NCI-H2081 (cell line): ENCODE results near the gene LGR6.
A peak's percentile ranks its signal among the peaks of the same experiment; 100 is the strongest.
"Not testable (repeated sequence)": the region's sequence is repeated elsewhere in the genome, so short reads cannot be mapped to it uniquely, and the experiment has no call there.

ENCODE experiments used
- DNase-seq, 2 experiments: peaks; one replicate each; lab custom pipeline; 2025; lab: John Stamatoyannopoulos, UW

LGR6 gene

DNA sequence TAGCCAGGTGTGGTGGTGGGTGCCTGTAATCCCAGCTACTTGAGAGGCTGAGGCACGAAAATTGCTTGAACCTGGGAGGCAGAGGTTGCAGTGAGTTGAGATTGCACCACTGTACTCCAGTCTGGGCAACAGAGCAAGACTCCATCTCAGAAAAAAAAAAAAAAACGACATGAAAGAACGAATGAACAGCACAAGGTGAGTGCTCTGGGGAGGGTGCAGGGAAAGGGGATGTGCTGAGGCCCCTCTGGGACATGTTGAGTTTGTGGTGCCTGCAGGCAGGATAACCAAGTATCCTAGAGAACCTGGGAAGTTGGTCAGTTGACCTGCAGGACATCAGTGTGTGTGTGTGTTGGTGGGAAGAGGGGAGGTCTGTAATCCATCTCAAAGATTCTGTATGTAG lies 46.6 kb downstream of the LGR6 start:
- DNase-seq: not testable (repeated sequence)

DNA sequence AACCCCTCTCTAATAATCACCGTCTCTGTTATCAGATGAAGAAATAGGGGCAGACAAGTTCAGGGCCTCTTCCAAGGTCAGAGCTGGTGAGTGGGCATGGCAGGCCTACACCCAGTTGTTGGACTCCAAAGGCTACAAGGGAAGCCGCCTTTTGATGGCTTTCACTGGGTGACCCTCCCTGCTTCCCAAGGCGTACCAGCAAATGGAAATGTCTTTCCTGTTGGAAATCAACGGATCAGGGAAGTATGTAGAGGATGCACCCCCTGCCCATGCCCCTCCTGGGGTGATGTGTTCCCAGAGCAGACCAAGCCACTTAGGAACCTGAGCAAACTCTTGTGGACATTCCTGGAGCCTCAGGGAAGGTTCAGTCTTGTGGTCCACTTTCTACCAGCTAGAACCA lies 47.4 kb downstream of the LGR6 start:
- no peak for DNase-seq

DNA sequence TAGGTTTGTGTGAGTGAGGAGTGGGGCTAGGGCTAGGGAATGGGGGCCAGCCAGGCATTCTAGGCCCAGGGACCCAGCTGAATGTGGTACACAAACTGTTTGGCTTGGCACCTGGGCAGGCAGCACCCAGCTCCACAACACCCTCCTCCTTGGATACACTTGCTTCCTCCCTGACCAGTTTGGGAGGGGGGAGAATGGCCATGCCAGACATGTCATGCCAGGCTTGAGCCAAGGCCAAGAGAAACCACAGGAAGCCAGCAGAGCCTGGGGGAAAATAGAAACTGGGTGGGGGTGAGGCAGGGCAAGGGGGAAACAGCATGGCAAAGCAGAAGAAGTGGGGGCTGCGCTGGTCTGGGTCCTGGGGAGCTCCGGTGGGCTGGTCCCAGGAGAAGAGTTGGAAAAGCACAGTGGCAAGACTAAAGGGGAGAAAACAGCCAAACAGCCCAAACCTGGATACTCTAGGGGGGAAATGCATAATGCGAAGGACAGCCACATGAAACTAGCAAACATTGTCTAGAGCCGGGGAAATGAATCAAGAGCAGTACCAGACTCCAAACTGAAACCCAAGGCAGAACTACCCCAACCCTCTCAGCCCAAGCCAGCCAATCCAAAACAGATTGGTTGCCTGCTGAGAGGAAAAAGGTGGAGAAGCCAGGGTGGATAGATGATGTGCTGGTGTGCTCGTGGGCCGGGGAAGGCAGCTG lies 47.9 kb downstream of the LGR6 start:
- peak in 1 of 2 experiments; percentile 52 for DNase-seq

- DNase-seq: no peak
Observed at GRCh38 chr1:202242080-202242419, 48.5 kb downstream of the LGR6 start.

- DNase-seq: no peak
Observed at GRCh38 chr1:202243006-202243405, 49.4 kb downstream of the LGR6 start.

DNA sequence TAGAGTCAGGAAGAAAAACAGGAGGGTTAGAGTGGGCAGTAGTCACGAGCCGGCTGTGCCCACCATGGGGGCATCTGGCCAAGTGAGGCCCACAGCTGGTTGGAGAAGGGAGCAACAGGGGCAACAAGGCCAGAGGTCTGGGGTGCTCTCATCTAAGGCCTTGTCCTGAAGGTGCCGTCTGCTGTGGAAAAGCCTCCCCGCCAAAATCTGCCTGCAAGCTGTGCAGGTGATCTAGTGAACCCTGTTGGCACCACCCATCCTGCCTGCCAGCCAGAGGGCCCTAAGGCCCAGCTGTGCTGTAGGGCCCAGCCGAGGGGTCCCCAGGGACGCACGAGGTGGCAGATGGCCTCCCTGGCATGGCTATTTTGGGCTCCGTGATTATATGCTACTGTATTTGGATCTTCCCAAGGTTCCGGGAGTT lies 51.3 kb downstream of the LGR6 start:
- DNase-seq: no peak

DNA sequence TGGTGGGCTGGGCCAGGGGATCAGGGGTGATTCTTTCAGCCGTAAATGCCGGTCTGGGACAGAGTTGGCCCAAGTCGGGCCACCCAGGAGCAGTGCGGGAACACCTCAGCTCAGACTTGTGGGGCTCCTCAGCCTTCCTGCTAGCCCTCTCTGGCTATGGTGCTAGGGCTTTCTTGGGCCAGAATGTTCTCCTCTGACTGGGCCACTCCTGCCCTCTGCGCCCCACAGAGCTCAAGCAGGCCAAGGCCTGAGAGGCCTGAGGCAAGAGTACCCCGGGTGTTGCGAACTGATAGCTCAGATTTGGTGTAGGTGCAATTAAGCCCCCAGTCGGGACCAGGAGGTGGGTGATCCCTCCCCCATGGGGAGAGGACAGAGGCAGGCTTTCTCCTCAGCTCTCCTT lies 51.8 kb downstream of the LGR6 start:
- no peak for DNase-seq

- DNase-seq: no peak
Observed at GRCh38 chr1:202247104-202247503, 53.5 kb downstream of the LGR6 start.

- no peak for DNase-seq
Observed at GRCh38 chr1:202247837-202248795, 54.5 kb downstream of the LGR6 start.

DNA sequence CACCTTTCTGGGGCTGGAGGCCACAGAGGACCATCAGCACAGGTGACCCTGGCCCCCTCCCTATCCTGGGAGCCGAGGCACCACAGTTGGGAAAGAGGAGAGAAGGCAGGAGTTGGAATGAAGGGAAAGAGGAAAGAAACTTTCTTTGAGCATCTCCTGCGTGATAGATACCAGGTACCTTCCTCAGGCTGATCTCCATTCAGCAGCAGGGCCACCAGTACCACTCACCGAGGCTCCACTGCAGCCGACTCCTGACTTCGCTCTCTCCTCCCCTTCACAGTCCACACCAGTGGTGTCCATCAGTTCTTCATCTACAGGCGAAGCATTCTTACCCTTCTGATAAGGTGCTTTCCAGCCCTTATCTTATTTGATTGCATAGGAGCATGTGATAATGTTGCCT lies 55.3 kb downstream of the LGR6 start:
- no peak for DNase-seq

- no peak for DNase-seq
Observed at GRCh38 chr1:202249436-202249835, 55.8 kb downstream of the LGR6 start.

DNA sequence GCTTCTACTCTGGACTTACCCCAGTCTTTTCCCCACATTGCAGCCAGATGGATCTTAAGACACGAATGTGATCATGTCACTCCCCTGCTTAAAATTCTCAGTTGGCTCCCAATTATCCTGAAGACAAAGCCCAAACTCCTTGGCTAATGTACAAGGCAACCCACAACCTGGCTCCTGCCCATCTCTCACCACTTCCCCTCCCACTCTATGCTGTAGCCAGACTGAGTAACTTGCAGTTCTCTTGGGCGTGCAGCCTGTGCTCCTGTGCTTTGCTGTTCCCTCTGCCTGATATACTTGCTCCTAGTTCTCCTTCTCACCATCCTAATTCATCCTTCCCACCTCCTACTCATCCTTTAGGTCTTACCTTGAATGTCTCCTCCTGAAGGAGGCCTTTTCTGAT lies 56.2 kb downstream of the LGR6 start:
- DNase-seq: no peak

GRCh38 chr1:202250982-202251381 lies 57.4 kb downstream of the LGR6 start:
- DNase-seq: no peak

DNA sequence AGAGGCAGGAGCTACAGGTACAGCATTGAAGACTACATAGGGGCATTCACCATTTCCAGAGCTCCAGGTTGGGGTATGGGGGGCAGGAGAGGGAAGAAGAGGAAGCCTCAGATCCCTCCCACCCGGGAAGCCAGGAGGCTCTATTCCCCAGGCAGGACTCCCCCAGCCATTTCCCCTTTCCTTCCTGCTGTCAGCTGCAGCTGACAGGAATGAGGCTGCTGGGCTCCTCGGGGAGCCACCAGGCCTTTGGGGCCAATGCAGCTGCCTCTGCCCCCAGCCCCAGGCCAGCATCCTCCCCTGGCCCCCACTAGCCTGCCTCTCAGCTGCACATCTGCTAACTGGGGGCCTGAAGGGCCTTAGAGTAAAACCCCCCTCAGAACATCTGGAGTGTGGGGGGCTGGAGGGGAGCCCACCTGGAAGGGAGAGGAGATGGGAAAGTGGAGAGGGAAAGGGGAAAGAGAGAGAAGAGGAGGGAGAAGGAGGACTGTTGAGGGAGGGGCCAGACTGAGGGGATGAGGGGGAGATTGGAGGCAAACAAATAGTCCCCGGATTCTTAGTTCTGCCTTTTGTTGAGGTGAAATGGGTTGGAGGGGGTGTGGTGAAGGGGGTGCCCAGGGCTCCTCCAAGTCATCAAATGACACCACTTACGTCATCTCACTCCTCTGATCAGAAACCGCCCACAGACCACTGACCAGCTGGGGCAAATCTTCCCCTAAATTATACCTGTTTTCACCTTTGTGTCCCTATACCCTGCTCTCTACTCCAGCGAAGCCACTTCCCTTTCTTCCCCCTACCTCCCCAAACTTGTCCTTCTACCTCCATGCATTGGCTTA lies 58.0 kb downstream of the LGR6 start:
- no peak for DNase-seq

DNA sequence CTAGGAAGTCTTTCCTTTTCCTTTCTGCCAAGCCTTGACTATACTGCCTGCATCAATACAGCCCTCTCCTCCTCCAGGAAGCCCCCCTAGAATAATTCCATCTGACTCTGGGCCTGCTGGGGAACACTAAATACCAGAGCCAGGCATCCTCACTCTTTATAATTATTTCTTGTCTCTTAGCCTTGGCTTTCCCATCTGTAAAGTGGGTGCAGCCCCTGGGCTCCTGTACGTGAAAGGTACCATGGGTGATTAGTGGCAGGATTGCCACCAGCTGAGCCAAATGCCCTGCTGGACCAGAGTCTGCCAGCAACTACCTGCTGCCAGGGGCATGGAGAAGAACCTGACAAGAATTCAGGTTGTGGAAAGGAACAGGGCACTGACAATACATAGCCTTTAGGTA lies 58.7 kb downstream of the LGR6 start:
- no peak for DNase-seq

- DNase-seq: no peak
Observed at GRCh38 chr1:202254454-202255252, 61.1 kb downstream of the LGR6 start.

GRCh38 chr1:202255343-202255742 lies 61.7 kb downstream of the LGR6 start:
- no peak for DNase-seq

GRCh38 chr1:202259705-202260104 lies 66.1 kb downstream of the LGR6 start:
- DNase-seq: no peak

GRCh38 chr1:202261209-202261958 lies 67.8 kb downstream of the LGR6 start:
- not testable (repeated sequence) for DNase-seq

GRCh38 chr1:202263628-202264027 lies 70.0 kb downstream of the LGR6 start:
- no peak for DNase-seq

GRCh38 chr1:202264300-202264699 lies 70.7 kb downstream of the LGR6 start:
- no peak for DNase-seq
